ENCODE data around the gene IDH3G. TPM values are rescaled to one million over a fixed set of nuclear protein-coding genes. Genes with fewer than 3 reads are reported as not detected.
"Not testable (repeated sequence)": the region's sequence is repeated elsewhere in the genome, so short reads cannot be mapped to it uniquely, and the experiment has no call there.

The IDH3G gene
- total RNA-seq, 1 donor from 2014 or later, result 62.2 TPM

DNA sequence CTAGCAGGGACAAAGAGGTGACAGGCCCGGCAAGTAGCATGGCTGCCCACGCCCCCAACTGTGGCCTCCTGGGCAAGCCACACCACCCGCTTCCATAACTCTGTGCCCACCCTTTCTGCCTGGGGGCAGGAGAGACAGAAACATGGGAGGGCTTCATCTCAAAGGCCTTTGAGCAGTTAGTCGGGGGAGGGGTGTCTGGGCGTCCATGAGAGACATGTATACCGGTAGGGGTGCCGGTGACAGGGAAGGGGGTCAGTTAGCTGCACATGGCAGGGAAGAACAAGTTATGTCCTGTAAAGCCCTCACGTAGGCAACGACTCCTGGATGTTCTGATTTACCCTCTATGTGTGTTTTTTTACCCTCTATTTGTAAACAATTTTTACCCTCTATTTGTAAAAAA, 26.9 kb upstream of the IDH3G start:
- DNase-seq (ENCODE audit: low read depth), result no peak
- H3K4me3 ChIP-seq (ENCODE audit: low read depth, low read length), result no peak overlapping the region
- TF ChIP-seq, protein P1, sequence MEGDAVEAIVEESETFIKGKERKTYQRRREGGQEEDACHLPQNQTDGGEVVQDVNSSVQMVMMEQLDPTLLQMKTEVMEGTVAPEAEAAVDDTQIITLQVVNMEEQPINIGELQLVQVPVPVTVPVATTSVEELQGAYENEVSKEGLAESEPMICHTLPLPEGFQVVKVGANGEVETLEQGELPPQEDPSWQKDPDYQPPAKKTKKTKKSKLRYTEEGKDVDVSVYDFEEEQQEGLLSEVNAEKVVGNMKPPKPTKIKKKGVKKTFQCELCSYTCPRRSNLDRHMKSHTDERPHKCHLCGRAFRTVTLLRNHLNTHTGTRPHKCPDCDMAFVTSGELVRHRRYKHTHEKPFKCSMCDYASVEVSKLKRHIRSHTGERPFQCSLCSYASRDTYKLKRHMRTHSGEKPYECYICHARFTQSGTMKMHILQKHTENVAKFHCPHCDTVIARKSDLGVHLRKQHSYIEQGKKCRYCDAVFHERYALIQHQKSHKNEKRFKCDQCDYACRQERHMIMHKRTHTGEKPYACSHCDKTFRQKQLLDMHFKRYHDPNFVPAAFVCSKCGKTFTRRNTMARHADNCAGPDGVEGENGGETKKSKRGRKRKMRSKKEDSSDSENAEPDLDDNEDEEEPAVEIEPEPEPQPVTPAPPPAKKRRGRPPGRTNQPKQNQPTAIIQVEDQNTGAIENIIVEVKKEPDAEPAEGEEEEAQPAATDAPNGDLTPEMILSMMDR (conservative IDR thresholded peaks at IDR 0.05; ENCODE audit: low read depth, low read length), result no peak

DNA sequence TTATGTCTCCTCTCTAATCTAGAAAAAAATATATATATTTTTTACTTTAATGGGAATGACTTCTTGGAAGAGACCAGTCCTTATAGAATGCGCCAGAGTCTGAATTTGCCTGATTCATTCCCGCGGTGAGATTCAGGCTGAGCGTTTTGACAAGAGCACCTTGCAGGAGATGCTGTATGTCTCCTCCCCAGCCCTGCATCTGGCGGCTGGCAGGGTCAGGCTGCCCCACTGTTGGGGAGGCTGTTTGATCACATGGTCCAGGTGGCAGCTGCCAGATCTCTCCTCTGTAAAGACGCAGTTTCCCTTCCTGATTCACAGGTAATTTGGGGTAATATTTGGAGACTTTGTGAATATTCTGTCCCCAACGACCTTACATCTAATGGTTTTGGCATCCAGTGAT, 26.4 kb upstream of the IDH3G start:
- TF ChIP-seq, protein P1 (conservative IDR thresholded peaks at IDR 0.05; ENCODE audit: low read depth, low read length), result no peak
- no peak overlapping the region for H3K4me3 ChIP-seq (ENCODE audit: low read depth, low read length)
- DNase-seq (ENCODE audit: low read depth), result no peak

DNA sequence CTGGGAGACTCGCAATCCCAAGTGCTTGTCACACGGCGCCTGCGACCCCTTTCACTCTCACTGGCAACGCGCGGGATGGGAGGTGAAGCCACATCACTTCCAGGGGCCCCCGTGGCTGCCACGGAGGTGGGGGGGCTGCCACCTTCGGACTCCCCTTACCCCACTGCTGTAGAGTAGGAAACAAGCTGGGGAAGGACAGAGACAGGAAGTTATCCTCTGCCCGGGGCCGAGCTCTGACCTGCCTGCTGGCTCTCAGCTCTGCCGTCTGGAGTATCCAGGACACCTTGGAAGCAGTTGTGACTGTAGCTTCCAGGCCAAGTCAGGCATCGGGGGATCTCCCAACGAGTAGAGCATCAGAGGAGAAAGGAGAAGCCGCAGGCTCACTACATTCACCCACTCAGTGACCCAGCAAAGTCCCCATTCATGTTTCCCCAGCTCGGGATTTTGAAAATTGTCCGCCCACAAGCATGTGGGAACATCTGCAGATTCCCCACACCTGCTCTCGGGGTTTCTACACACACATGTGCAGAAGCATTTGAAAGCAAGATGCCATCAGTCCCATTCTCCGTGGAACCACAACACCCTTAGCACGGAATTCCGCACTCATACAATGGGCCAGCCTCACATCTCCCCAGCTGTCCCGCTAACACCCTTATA, 25.3 kb upstream of the IDH3G start:
- no peak for DNase-seq (ENCODE audit: low read depth)
- no peak overlapping the region for H3K4me3 ChIP-seq (ENCODE audit: low read depth, low read length)
- TF ChIP-seq, protein P1 (conservative IDR thresholded peaks at IDR 0.05; ENCODE audit: low read depth, low read length), result no peak

DNA sequence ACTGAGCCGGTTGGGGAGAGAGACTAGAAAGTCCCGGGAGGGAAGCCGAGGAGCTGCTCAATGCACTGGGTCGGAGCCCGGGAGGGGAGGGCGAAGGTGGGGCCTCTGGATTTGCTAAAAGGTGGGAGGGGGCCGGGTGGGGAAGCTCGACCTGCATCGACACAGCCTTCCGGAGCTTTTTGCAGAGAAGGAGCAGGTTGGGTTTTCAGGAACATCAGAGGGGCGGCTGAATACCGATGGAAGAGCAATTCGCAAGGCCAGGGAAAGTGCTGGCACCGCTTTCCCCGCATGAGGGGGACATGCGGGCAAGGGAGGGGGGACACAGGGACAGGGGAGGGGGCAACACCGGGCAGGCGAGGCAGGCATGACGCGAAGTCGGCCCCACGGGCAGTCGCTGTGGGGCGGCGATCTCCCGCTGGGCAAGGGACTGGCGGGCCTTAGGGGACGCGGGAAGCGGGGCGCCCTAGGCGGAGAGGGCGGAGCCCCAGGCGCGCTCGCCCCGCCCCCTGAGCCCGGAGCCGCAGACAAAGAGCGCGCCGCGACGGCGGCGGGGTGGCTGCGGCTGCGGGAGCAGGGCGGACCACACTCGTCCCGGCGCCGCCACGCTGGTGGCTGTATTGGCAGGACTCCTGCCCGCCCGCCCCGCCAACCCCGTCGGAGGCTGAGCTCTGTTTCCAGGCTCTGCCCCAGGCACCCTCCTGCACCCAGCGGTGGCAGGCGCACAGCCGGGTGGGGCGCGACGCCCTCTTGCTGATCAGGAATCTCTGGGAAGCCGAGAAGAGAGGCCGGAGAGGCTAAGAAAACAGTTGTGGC, 24.6 kb upstream of the IDH3G start:
- peak overlapping the region; percentile 8 for H3K4me3 ChIP-seq (ENCODE audit: low read depth, low read length)
- no peak for DNase-seq (ENCODE audit: low read depth)
- TF ChIP-seq, protein P1 (conservative IDR thresholded peaks at IDR 0.05; ENCODE audit: low read depth, low read length), result no peak

DNA sequence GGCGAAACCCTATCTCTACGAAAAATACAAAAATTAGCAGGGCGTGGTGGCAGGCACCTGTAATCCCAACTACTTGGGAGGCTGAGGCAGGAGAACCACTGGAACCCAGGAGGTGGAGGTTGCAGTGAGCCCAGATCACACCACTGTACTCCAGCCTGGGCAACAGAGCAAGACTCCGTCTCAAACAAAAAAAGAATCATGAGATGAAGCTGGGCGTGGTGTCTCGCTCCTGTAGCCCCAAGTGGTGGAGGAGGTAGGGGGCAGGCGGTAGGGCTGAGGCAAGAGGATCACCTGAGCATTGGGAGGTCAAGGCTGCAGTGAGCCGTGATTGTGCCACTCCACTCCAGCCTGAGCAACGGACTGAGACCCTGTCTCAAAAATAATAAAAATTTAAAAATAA, 23.9 kb upstream of the IDH3G start:
- not testable (repeated sequence) for DNase-seq (ENCODE audit: low read depth); H3K4me3 ChIP-seq (ENCODE audit: low read depth, low read length)

DNA sequence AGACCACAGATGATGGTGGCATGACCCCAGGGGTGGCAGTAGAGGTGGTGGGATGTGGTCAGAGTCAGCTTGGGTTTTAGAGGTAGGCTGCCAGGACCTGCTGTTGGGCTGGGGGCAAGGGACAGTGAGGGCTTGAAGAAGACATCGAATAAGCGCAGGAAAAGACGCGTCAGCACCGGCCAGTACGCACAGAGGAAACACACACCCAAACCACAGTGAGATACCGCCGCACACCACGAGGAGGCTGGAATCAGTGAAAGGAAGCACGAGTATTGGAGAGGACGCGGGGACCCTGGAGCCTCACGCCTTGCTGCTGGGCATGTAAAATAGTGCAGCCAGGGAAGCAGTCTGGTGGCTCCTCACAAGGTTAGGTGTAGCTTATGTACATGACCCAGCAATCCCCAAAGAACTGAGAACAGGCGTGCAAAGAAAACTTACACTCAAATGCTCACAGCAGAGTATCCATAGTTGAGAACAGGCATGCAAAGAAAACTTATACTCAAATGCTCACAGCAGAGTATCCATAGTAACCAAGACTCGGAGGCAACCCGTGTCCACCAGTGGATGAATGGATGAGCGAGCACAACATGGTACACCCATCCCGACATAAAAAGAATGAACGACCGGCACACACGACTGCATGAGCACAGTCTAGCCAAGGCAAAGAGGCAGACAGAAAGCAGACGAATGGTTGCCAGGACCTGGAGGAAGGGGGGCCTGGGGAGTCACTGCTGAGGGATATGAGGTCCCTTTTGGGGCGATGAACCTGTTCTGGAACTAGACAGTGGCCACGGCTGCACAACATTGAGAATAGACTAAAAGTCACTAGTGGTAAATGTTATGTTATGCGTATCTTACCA, 22.9 kb upstream of the IDH3G start:
- no peak for DNase-seq (ENCODE audit: low read depth)
- TF ChIP-seq, protein P1 (conservative IDR thresholded peaks at IDR 0.05; ENCODE audit: low read depth, low read length), result no peak

More for the DNA sequence above, 22.9 kb upstream of the IDH3G start:
- no peak overlapping the region for H3K4me3 ChIP-seq (ENCODE audit: low read depth, low read length)
